SK-N-SH (cell line): Measurements from ENCODE around the gene PFKL. TPM values are rescaled to one million over a fixed set of nuclear protein-coding genes. Genes with fewer than 3 reads are reported as not detected.

Experiments used
- CTCF ChIA-PET: fragments of 300-600, 350-600 bp; formaldehyde crosslinking; extraction: SDS; loops from one replicate; lab custom pipeline; 2021; lab: Yijun Ruan, JAX
- POLR2A ChIA-PET: fragments of 350-600 bp; sonication (Branson Sonifier 250); formaldehyde crosslinking; extraction: SDS; loops from one replicate; lab custom pipeline; 2020; ENCODE audit warnings: antibody characterized with exemption, inconsistent platforms; lab: Yijun Ruan, JAX
- DNase-seq: peaks from one replicate; pipeline ENCODE4 v3.0.0; 2012
- H2AFZ ChIP-seq: fragments of 200-600 bp; sonication (generic); 2 replicates; pipeline ENCODE4 v1.8.1; 2016; ENCODE audit warnings: antibody characterized with exemption, mild to moderate bottlenecking, low read depth
- H3F3A ChIP-seq: fragments of 200-600 bp; sonication (generic); replicated peaks from 2 replicates; pipeline ENCODE3; 2016; ENCODE audit warnings: antibody characterized with exemption, mild to moderate bottlenecking; ENCODE audit not compliant: insufficient read depth
- H3K27ac ChIP-seq, 2 experiments: fragments of 200-500 bp in 1 of 2; fragments of 200-600 bp in 1 of 2; sonication (Bioruptor generic) in 1 of 2; sonication (generic), shearing (Covaris generic) in 1 of 2; 2 replicates each; pipeline versions ENCODE4 v1.5.1 to v1.6.1; 2014 to 2016; ENCODE audit warnings: low read depth in 2 of 2, inconsistent platforms in 1 of 2, low read length in 1 of 2, mild to moderate bottlenecking in 1 of 2, mixed read lengths in 1 of 2
- H3K27me3 ChIP-seq: fragments of 200-600 bp; sonication (generic), shearing (Covaris generic); 2 replicates; pipeline ENCODE4 v1.6.1; 2016; ENCODE audit warnings: mixed run types; ENCODE audit not compliant: insufficient read depth
- H3K36me3 ChIP-seq, 2 experiments: fragments of 200-500 bp in 1 of 2; fragments of 200-600 bp in 1 of 2; sonication (Bioruptor generic) in 1 of 2; sonication (generic) in 1 of 2; replicated peaks in 1 of 2; 2 replicates each; pipeline versions ENCODE3 to v1.5.1; 2014 to 2016; ENCODE audit warnings: low read length in 1 of 2, mild to moderate bottlenecking in 1 of 2; ENCODE audit not compliant: insufficient read depth in 2 of 2, control insufficient read depth in 1 of 2
- H3K4me1 ChIP-seq, 2 experiments: fragments of 200-500 bp in 1 of 2; fragments of 200-600 bp in 1 of 2; sonication (Bioruptor generic) in 1 of 2; sonication (generic), shearing (Covaris generic) in 1 of 2; 2 replicates each; pipeline versions ENCODE4 v1.5.1 to v1.6.1; 2014 to 2016; ENCODE audit warnings: low read depth in 1 of 2, low read length in 1 of 2, mixed run types in 1 of 2; ENCODE audit not compliant: insufficient read depth in 2 of 2, control insufficient read depth in 1 of 2
- H3K4me2 ChIP-seq: fragments of 200-600 bp; sonication (generic), shearing (Covaris generic); 2 replicates; pipeline ENCODE4 v1.6.1; 2017; ENCODE audit warnings: mixed run types
- H3K4me3 ChIP-seq, 2 experiments: fragments of 200-500 bp in 1 of 2; fragments of 200-600 bp in 1 of 2; sonication (Bioruptor generic) in 1 of 2; sonication (generic), shearing (Covaris generic) in 1 of 2; 2 replicates each; pipeline versions ENCODE4 v1.5.1 to v1.8.1; 2014 to 2016; ENCODE audit warnings: low read depth in 2 of 2, inconsistent platforms in 1 of 2, low read length in 1 of 2, mild to moderate bottlenecking in 1 of 2, mixed read lengths in 1 of 2, moderate library complexity in 1 of 2
- H3K79me2 ChIP-seq: fragments of 200-600 bp; sonication (generic); 2 replicates; pipeline ENCODE4 v1.8.1; 2017; ENCODE audit warnings: mild to moderate bottlenecking; ENCODE audit not compliant: insufficient read depth
- H3K9ac ChIP-seq: fragments of 200-600 bp; sonication (generic); 2 replicates; pipeline ENCODE4 v1.6.1; 2017; ENCODE audit warnings: mixed run types
- H3K9me2 ChIP-seq: fragments of 200-600 bp; sonication (generic); 2 replicates; pipeline ENCODE4 v1.6.1; 2017; ENCODE audit warnings: mixed run types
- H3K9me3 ChIP-seq: fragments of 200-600 bp; sonication (generic); 2 replicates; pipeline ENCODE4 v1.6.1; 2017; ENCODE audit warnings: mixed run types, mild to moderate bottlenecking, moderate library complexity
- H4K20me1 ChIP-seq: fragments of 200-600 bp; sonication (generic); 2 replicates; pipeline ENCODE4 v1.6.1; 2017; ENCODE audit warnings: mild to moderate bottlenecking, mixed run types; ENCODE audit not compliant: insufficient read depth
- CTCF ChIP-seq: fragments of 200-600 bp; sonication (generic); IDR thresholded peaks from 2 replicates; pipeline ENCODE4 v1.6.1; 2017; ENCODE audit warnings: antibody characterized with exemption, mild to moderate bottlenecking, moderate library complexity
- ELF1 ChIP-seq: IDR thresholded peaks from 2 replicates; pipeline ENCODE4 v1.4.0; 2012
- EZH2phosphoT487 ChIP-seq: fragments of 200-600 bp; sonication (generic); IDR thresholded peaks from 2 replicates; pipeline ENCODE4 v1.6.1; 2017; ENCODE audit warnings: low read depth, mixed run types, mild to moderate bottlenecking, antibody characterized with exemption, moderate library complexity, borderline replicate concordance
- FOSL2 ChIP-seq: IDR thresholded peaks from 2 replicates; pipeline ENCODE4 v1.4.0; 2012; ENCODE audit warnings: low read depth, mild to moderate bottlenecking, moderate library complexity, borderline replicate concordance
- FOXM1 ChIP-seq: IDR thresholded peaks from 2 replicates; pipeline ENCODE4 v1.4.0; 2012; ENCODE audit warnings: low read depth, mild to moderate bottlenecking
- GABPA ChIP-seq: IDR thresholded peaks from 2 replicates; pipeline ENCODE4 v1.4.0; 2012; ENCODE audit warnings: low read depth, mild to moderate bottlenecking
- JUND ChIP-seq: IDR thresholded peaks from 2 replicates; pipeline ENCODE4 v1.4.0; 2012
- MXI1 ChIP-seq: IDR thresholded peaks from 2 replicates; pipeline ENCODE4 v1.6.1; 2012; ENCODE audit warnings: mild to moderate bottlenecking, low read depth, low read length, improper control_type of control experiment
- NRF1 ChIP-seq: IDR thresholded peaks from 2 replicates; pipeline ENCODE4 v1.6.1; 2012; ENCODE audit warnings: low read depth, mild to moderate bottlenecking, low read length
- PBX3 ChIP-seq: IDR thresholded peaks from 2 replicates; pipeline ENCODE4; 2012
- RCOR1 ChIP-seq: fragments of 150-350 bp; IDR thresholded peaks from 2 replicates; pipeline ENCODE4 v1.6.1; 2017; ENCODE audit warnings: antibody characterized with exemption, low read length
- SMC3 ChIP-seq: IDR thresholded peaks from 2 replicates; pipeline ENCODE4 v1.6.1; 2012; ENCODE audit warnings: low read depth, low read length, improper control_type of control experiment
- YY1 ChIP-seq: IDR thresholded peaks from 2 replicates; pipeline ENCODE4 v1.4.0; 2012; ENCODE audit warnings: low read depth, mild to moderate bottlenecking
- WGBS: methylation state at CpG from one replicate; pipeline ENCODE4 v1.1.6; 2017; ENCODE audit warnings: low lambda C conversion rate; 5-methylcytosine and 5-hydroxymethylcytosine counted together
- polyA plus RNA-seq, 3 experiments: library from polyadenylated mRNA; depleted of rRNA; stranded (reverse); fragments of >200 nt; gene quantifications; 2 replicates each; pipeline ENCODE4 v1.2.3, GENCODE V29; 2012
- TF ChIP-seq, protein P1 (sequence below): IDR thresholded peaks from 2 replicates; pipeline ENCODE4 v1.6.1; 2012; ENCODE audit warnings: mild to moderate bottlenecking, low read depth, low read length, moderate library complexity

Gene PFKL
- polyA plus RNA-seq, 1 of the 3 experiments (the other 2 are of a cell fraction) = 118 TPM

DNA sequence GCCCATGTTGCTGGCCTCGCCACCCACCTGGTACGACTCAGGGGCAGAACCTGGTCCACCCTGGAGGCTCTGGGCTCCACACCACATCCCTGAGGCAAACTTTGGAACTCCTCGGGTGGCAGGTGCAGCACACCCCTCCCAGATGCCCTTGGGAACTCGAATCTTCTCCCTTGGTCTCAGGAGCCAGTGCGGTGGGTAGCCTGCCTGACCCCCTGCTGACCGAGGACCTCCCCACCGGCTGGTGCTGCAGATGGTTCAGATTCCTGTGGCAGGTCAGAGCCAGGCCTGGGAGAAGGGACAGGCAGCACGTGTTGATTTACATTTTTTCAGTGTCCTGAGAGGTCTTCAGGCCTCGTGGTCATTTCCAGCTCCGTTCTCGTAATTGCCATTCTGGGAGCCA lies 45.6 kb downstream of the PFKL start:
- no peaks in the 10 kb centered on the region for H4K20me1 ChIP-seq
- no peak for TF ChIP-seq JUND
- TF ChIP-seq MXI1 = no peak
- TF ChIP-seq CTCF = no peak
- TF ChIP-seq FOXM1 = no peak
- no peak for TF ChIP-seq ELF1
- TF ChIP-seq, protein P1, sequence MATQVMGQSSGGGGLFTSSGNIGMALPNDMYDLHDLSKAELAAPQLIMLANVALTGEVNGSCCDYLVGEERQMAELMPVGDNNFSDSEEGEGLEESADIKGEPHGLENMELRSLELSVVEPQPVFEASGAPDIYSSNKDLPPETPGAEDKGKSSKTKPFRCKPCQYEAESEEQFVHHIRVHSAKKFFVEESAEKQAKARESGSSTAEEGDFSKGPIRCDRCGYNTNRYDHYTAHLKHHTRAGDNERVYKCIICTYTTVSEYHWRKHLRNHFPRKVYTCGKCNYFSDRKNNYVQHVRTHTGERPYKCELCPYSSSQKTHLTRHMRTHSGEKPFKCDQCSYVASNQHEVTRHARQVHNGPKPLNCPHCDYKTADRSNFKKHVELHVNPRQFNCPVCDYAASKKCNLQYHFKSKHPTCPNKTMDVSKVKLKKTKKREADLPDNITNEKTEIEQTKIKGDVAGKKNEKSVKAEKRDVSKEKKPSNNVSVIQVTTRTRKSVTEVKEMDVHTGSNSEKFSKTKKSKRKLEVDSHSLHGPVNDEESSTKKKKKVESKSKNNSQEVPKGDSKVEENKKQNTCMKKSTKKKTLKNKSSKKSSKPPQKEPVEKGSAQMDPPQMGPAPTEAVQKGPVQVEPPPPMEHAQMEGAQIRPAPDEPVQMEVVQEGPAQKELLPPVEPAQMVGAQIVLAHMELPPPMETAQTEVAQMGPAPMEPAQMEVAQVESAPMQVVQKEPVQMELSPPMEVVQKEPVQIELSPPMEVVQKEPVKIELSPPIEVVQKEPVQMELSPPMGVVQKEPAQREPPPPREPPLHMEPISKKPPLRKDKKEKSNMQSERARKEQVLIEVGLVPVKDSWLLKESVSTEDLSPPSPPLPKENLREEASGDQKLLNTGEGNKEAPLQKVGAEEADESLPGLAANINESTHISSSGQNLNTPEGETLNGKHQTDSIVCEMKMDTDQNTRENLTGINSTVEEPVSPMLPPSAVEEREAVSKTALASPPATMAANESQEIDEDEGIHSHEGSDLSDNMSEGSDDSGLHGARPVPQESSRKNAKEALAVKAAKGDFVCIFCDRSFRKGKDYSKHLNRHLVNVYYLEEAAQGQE = no peak
- TF ChIP-seq FOSL2 = no peak
- no peak for TF ChIP-seq NRF1
- no peak for TF ChIP-seq SMC3
- no peak for TF ChIP-seq YY1

DNA sequence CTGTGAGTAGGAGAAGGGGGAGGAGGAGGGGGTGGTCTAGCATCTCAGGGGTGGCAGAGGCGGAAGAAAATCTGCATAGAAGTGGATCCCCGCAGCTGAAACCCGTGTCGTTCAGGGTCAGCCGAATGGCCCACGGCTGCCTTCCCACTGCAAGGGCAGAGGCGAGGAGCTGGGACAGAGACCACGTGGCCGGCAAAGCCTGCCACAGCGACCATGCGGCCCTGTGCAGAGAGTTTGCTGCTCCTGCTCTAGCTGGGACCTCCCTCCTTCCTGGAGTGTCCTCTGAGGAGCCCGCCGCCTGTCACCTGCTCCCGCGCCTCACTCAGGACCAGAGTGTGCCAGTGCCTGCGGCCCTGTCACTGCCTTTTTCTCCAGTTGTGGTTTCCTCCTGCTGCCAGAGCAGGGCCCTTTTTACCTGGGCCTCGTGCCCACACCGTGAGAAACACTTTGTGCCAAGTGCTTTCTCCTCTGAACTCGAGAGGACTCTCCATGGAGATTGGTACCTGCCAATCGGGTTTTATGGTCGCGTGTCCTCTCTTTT lies 48.1 kb downstream of the PFKL start:
- no peaks in the 10 kb centered on the region for H3F3A ChIP-seq
- no peak overlapping the region for H3K9ac ChIP-seq
- CTCF ChIA-PET = interaction anchor here (0.9 kb wide), 1 partner anchor 50 kb away, joined by 4 read pairs; no protein-coding TSS in a partner anchor
- no peaks in the 10 kb centered on the region for H3K4me1 ChIP-seq
- no peak for DNase-seq
- 54% methylated on average over 15 of the region's 22 CpGs for WGBS
- peaks cover 45% of the 10 kb centered on the region for H3K27me3 ChIP-seq
- H3K27ac ChIP-seq = no peak overlapping the region
- H3K36me3 ChIP-seq = no peaks in the 10 kb centered on the region
- H3K79me2 ChIP-seq = no peaks in the 10 kb centered on the region
- POLR2A ChIA-PET = no interaction called here
- no peaks in the 10 kb centered on the region for H3K9me2 ChIP-seq
- H3K4me3 ChIP-seq = no peak overlapping the region
- no peak overlapping the region for H3K4me2 ChIP-seq
- no peaks in the 10 kb centered on the region for H4K20me1 ChIP-seq
- no peak overlapping the region for H2AFZ ChIP-seq
- no peaks in the 10 kb centered on the region for H3K9me3 ChIP-seq
- TF ChIP-seq, protein P1 = no peak
- TF ChIP-seq PBX3 (no peak), CTCF (no peak), RCOR1 (no peak), EZH2phosphoT487 (no peak), YY1 (no peak), GABPA (no peak)

More for the DNA sequence above, 45.6 kb downstream of the PFKL start:
- no peaks in the 10 kb centered on the region for H3K9me2 ChIP-seq
- WGBS = 26% methylated on average over 7 of the region's 11 CpGs
- no peak overlapping the region for H3K4me2 ChIP-seq
- H2AFZ ChIP-seq = no peak overlapping the region
- H3K9ac ChIP-seq = no peak overlapping the region
- no peak overlapping the region for H3K27ac ChIP-seq
- DNase-seq = no peak
- ChIA-PET CTCF (no interaction called here), POLR2A (no interaction called here)
- H3K27me3 ChIP-seq = peaks cover 23% of the 10 kb centered on the region
- no peaks in the 10 kb centered on the region for H3K79me2 ChIP-seq
- no peaks in the 10 kb centered on the region for H3K36me3 ChIP-seq
- H3K4me1 ChIP-seq = no peaks in the 10 kb centered on the region
- no peaks in the 10 kb centered on the region for H3K9me3 ChIP-seq
- no peak overlapping the region for H3K4me3 ChIP-seq
- no peaks in the 10 kb centered on the region for H3F3A ChIP-seq
